ENCODE results near the gene EFR3B. TPM values are rescaled to one million over a fixed set of nuclear protein-coding genes. Genes with fewer than 3 reads are reported as not detected.

Gene EFR3B
- total RNA-seq, 1 experiment from 2014 or later: 8.9 TPM

DNA sequence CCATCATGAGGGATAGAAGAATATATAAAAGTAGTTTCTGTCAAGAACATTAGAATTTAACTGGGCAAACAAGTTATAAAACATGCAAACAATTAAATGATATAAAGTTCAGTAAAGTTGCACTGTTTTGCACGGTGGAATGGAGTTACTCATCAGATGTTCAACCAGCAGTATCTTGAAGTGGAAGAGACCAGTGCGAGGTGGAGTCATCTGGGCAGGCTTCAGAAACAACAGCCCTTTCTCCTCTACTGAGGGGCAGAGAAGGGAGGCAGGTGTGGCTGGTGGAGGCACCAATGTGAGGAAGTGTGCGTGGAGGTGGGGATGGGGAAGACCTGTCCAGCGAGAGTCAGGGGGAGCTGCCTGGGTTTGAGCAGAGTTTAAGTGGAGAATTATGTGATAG is 7.5 kb downstream of the EFR3B start:
- POLR2A ChIA-PET: no interaction called here
- no peak for ATAC-seq
- H3K4me3 Mint-ChIP-seq: no peak overlapping the region
- H3K27me3 Mint-ChIP-seq (ENCODE audit: low read depth): peaks cover 9% of the 10 kb centered on the region
- TF ChIP-seq, protein P1, sequence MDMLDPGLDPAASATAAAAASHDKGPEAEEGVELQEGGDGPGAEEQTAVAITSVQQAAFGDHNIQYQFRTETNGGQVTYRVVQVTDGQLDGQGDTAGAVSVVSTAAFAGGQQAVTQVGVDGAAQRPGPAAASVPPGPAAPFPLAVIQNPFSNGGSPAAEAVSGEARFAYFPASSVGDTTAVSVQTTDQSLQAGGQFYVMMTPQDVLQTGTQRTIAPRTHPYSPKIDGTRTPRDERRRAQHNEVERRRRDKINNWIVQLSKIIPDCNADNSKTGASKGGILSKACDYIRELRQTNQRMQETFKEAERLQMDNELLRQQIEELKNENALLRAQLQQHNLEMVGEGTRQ (CRISPR knock-in tag; IDR thresholded peaks at IDR 0.05): no peak
- TF ChIP-seq IRF2 (CRISPR knock-in tag; IDR thresholded peaks at IDR 0.05; ENCODE audit: borderline replicate concordance, low read depth): no peak
- TF ChIP-seq, protein P2, sequence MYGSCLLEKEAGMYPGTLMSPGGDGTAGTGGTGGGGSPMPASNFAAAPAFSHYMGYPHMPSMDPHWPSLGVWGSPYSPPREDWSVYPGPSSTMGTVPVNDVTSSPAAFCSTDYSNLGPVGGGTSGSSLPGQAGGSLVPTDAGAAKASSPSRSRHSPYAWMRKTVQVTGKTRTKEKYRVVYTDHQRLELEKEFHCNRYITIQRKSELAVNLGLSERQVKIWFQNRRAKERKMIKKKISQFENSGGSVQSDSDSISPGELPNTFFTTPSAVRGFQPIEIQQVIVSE (CRISPR knock-in tag; IDR thresholded peaks at IDR 0.05; ENCODE audit: borderline replicate concordance): no peak
- TF ChIP-seq ZNF317 (CRISPR knock-in tag; IDR thresholded peaks at IDR 0.05; ENCODE audit: borderline replicate concordance, low read depth): no peak
- TF ChIP-seq JUN (CRISPR knock-in tag; IDR thresholded peaks at IDR 0.05): no peak
- TF ChIP-seq, protein P3, sequence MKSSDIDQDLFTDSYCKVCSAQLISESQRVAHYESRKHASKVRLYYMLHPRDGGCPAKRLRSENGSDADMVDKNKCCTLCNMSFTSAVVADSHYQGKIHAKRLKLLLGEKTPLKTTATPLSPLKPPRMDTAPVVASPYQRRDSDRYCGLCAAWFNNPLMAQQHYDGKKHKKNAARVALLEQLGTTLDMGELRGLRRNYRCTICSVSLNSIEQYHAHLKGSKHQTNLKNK (CRISPR knock-in tag; IDR thresholded peaks at IDR 0.05): no peak
- no peak for TF ChIP-seq ZNF121 (CRISPR knock-in tag; IDR thresholded peaks at IDR 0.05)
- TF ChIP-seq TCF7 (CRISPR knock-in tag; IDR thresholded peaks at IDR 0.05; ENCODE audit: low read depth): no peak
- peak overlapping the region; percentile 28; the same call in 1 of the 2 replicates for H3K27ac Mint-ChIP-seq
- no peaks in the 10 kb centered on the region for H3K9me3 Mint-ChIP-seq
- H3K36me3 Mint-ChIP-seq: no peaks in the 10 kb centered on the region
- DNase-seq (ENCODE audit: low spot score): no peak
- CTCF ChIA-PET: interaction anchor here (2.2 kb wide), 1 partner anchor 74 kb away, joined by 8 read pairs; no protein-coding TSS in a partner anchor
- H3K4me1 Mint-ChIP-seq: peaks cover 29% of the 10 kb centered on the region

DNA sequence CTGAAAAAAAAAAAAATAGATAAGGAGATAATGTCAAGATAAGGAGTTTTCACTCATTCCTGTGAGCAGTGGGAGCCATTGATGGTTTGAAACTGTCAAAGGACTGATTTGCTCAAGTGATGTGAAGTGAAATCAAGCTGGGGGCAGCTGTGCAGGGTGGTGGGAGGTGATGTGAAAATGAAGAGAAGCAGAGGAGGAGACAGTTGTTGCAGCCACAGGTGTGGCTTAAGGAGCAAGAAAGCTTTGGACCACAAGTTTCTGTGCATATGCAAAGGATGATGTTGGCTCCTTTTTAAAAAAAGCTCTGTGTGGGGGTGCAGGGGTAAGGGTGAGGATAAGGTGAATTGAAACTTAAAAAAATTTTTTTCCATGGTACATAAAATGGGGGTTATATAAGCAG is 8.3 kb downstream of the EFR3B start:
- H3K9me3 Mint-ChIP-seq: no peaks in the 10 kb centered on the region
- no peak for DNase-seq (ENCODE audit: low spot score)
- H3K4me1 Mint-ChIP-seq: peaks cover 24% of the 10 kb centered on the region
- no peak overlapping the region for H3K4me3 Mint-ChIP-seq
- TF ChIP-seq, protein P1 (CRISPR knock-in tag; IDR thresholded peaks at IDR 0.05): no peak
- TF ChIP-seq, protein P4, sequence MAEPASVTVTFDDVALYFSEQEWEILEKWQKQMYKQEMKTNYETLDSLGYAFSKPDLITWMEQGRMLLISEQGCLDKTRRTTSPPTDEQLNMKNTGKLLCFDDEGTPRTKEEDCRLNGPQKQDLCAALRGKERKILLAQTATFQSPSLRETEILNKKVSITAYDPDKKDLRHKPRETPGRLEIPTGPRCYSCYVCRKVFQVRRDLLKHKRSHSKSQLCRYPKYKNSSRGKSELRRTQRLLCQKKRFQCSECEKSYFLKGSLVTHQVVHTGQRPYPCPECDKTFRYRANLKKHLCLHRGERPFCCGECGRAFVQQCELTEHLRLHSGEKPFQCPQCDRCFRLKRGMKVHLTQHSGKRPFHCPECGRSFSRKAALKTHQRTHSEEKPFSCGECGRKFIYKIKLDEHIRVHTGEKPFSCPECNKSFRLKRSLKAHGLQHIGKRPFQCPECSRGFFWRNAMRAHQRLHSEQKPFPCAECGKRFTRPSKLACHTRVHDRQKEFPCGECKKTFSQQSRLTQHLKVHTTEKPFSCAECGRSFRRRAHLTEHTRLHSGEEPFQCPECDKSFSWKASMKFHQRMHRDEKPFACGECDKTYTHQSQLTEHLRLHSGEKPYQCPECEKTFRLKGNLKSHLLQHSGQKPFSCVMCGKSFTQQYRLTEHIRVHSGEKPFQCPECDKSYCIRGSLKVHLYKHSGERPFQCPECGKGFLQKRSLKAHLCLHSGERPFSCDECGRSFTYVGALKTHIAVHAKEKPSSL (CRISPR knock-in tag; conservative IDR thresholded peaks at IDR 0.05): no peak
- TF ChIP-seq, protein P3 (CRISPR knock-in tag; IDR thresholded peaks at IDR 0.05): no peak
- TF ChIP-seq SMAD3 (CRISPR knock-in tag; IDR thresholded peaks at IDR 0.05; ENCODE audit: borderline replicate concordance) (no peak), TEAD4 (CRISPR knock-in tag; IDR thresholded peaks at IDR 0.05) (no peak), FOXK1 (CRISPR knock-in tag; IDR thresholded peaks at IDR 0.05) (no peak), OVOL2 (CRISPR knock-in tag; IDR thresholded peaks at IDR 0.05; ENCODE audit: borderline replicate concordance) (no peak), ZNF396 (CRISPR knock-in tag; IDR thresholded peaks at IDR 0.05; ENCODE audit: borderline replicate concordance) (no peak), RELA (CRISPR knock-in tag; IDR thresholded peaks at IDR 0.05; ENCODE audit: borderline replicate concordance) (no peak), SOX15 (CRISPR knock-in tag; IDR thresholded peaks at IDR 0.05) (no peak), FOXP1 (CRISPR knock-in tag; IDR thresholded peaks at IDR 0.05; ENCODE audit: borderline replicate concordance) (no peak)
- TF ChIP-seq, protein P5, sequence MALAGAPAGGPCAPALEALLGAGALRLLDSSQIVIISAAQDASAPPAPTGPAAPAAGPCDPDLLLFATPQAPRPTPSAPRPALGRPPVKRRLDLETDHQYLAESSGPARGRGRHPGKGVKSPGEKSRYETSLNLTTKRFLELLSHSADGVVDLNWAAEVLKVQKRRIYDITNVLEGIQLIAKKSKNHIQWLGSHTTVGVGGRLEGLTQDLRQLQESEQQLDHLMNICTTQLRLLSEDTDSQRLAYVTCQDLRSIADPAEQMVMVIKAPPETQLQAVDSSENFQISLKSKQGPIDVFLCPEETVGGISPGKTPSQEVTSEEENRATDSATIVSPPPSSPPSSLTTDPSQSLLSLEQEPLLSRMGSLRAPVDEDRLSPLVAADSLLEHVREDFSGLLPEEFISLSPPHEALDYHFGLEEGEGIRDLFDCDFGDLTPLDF (CRISPR knock-in tag; IDR thresholded peaks at IDR 0.05): no peak
- H3K36me3 Mint-ChIP-seq: no peaks in the 10 kb centered on the region
- ATAC-seq: no peak
- ChIA-PET POLR2A (interaction anchor here (0.6 kb wide), 1 partner anchor 27 kb away, joined by 3 read pairs; no protein-coding TSS in a partner anchor), CTCF (interaction anchor here (0.6 to 2.2 kb wide), 4 partner anchors 9 to 1041 kb away, joined by 3 to 8 read pairs (median 6); partner anchors contain the start of gene EFR3B)
- H3K27ac Mint-ChIP-seq: no peak overlapping the region
- peaks cover 2% of the 10 kb centered on the region for H3K27me3 Mint-ChIP-seq (ENCODE audit: low read depth)

All from WTC11 (cell line).